HG03066 (cell line): Measurements from ENCODE around the gene C10orf62.

ENCODE experiments used
- ATAC-seq: cut with Tn5 transposase; IDR thresholded peaks from one replicate; pipeline ENCODE4 v1.9.1; 2021; ENCODE audit warnings: low read depth; ENCODE audit not compliant: unreplicated experiment

Gene C10orf62

GRCh38 chr10:97584060-97584797, 5.3 kb upstream of the C10orf62 start, which contains the start of gene HOGA1:
Gene HOGA1, plus strand, starts transcription at chr10:97584389. Its CDS starts 315 bp downstream, at chr10:97584704.
- ATAC-seq = no peak

GRCh38 chr10:97584798-97585438, 4.6 kb upstream of the C10orf62 start:
- no peak for ATAC-seq

GRCh38 chr10:97585439-97585811, 4.1 kb upstream of the C10orf62 start:
- no peak for ATAC-seq

- no peak for ATAC-seq
Measured at GRCh38 chr10:97587183-97587582, 2.3 kb upstream of the C10orf62 start.

- no peak for ATAC-seq
Measured at GRCh38 chr10:97590082-97590747, 694 bp downstream of the C10orf62 start.

- no peak for ATAC-seq
Measured at GRCh38 chr10:97590748-97591495, 1.4 kb downstream of the C10orf62 start.

- no peak for ATAC-seq
Measured at GRCh38 chr10:97593421-97593820, 3.9 kb downstream of the C10orf62 start.

- no peak for ATAC-seq
Measured at GRCh38 chr10:97596101-97597082, 6.9 kb downstream of the C10orf62 start.

GRCh38 chr10:97597778-97598177, 8.3 kb downstream of the C10orf62 start:
- no peak for ATAC-seq

- no peak for ATAC-seq
Measured at GRCh38 chr10:97598407-97599271, 9.1 kb downstream of the C10orf62 start.

GRCh38 chr10:97599272-97599619, 9.7 kb downstream of the C10orf62 start:
- no peak for ATAC-seq

GRCh38 chr10:97600616-97601015, 11.1 kb downstream of the C10orf62 start:
- no peak for ATAC-seq

- no peak for ATAC-seq
Measured at GRCh38 chr10:97601268-97602215, 12.0 kb downstream of the C10orf62 start.

GRCh38 chr10:97607095-97607636, 17.6 kb downstream of the C10orf62 start:
- no peak for ATAC-seq

- ATAC-seq = no peak
Measured at GRCh38 chr10:97608991-97609561, 19.6 kb downstream of the C10orf62 start.

GRCh38 chr10:97611473-97611872, 22.0 kb downstream of the C10orf62 start:
- ATAC-seq = no peak

- ATAC-seq = no peak
Measured at GRCh38 chr10:97612386-97612785, 22.9 kb downstream of the C10orf62 start.
